H1 (cell line): ENCODE results near the gene MEF2C. TPM values are rescaled to one million over a fixed set of nuclear protein-coding genes. Genes with fewer than 3 reads are reported as not detected.

Experiments used
- CTCF ChIA-PET: fragments of 300-600 bp; sonication (Branson Sonifier 250); formaldehyde crosslinking; loops from one replicate; lab custom pipeline; 2021; ENCODE audit not compliant: partially characterized antibody; lab: Charles Lee
- POLR2A ChIA-PET: fragments of 300-600 bp; sonication (Branson Sonifier 250); formaldehyde crosslinking; loops from one replicate; lab custom pipeline; 2021; ENCODE audit warnings: inconsistent platforms; ENCODE audit not compliant: partially characterized antibody; lab: Charles Lee
- DNase-seq, 2 experiments: peaks; one replicate each; pipeline versions ENCODE4 v3.0.0 to v3.0.0-alpha.2; 2010 to 2022; ENCODE audit warnings: low spot score in 2 of 2, low read depth in 1 of 2, mixed read lengths in 1 of 2
- FAIRE-seq: peaks from 2 replicates; lab custom pipeline; 2011; peaks lifted over from hg19 to GRCh38; lab: Jason Lieb, UNC
- H2AFZ ChIP-seq: 2 replicates; pipeline ENCODE4 v1.8.1; 2012; ENCODE audit warnings: low read length, inconsistent platforms
- H2AK5ac ChIP-seq: 2 replicates; pipeline ENCODE4 v1.6.1; 2013; ENCODE audit warnings: low read depth, low read length
- H2BK120ac ChIP-seq: replicated peaks from 2 replicates; pipeline ENCODE3; 2013; ENCODE audit warnings: low read depth, low read length, inconsistent platforms
- H2BK12ac ChIP-seq: 2 replicates; pipeline ENCODE4 v1.6.1; 2013; ENCODE audit warnings: low read depth, low read length
- H2BK15ac ChIP-seq: 2 replicates; pipeline ENCODE4 v1.6.1; 2013; ENCODE audit warnings: low read length
- H2BK20ac ChIP-seq: 2 replicates; pipeline ENCODE4 v1.6.1; 2013; ENCODE audit warnings: low read length
- H2BK5ac ChIP-seq: 2 replicates; pipeline ENCODE4 v1.6.1; 2013; ENCODE audit warnings: low read depth, low read length
- H3K14ac ChIP-seq: 2 replicates; pipeline ENCODE4 v1.6.1; 2013; ENCODE audit warnings: inconsistent platforms; ENCODE audit not compliant: insufficient read length
- H3K18ac ChIP-seq: 2 replicates; pipeline ENCODE4 v1.6.1; 2013; ENCODE audit warnings: low read length; ENCODE audit errors: extremely low read depth
- H3K23ac ChIP-seq: 2 replicates; pipeline ENCODE4 v1.6.1; 2013; ENCODE audit warnings: inconsistent platforms; ENCODE audit not compliant: insufficient read length
- H3K23me2 ChIP-seq: 2 replicates; pipeline ENCODE4 v1.6.1; 2013; ENCODE audit warnings: low read depth, low read length
- H3K27ac ChIP-seq: 2 replicates; pipeline ENCODE4 v1.6.1; 2011; ENCODE audit warnings: low read depth, low read length, inconsistent platforms
- H3K27me3 ChIP-seq, 4 experiments: replicated peaks in 1 of 4; 1 replicate in 1 of 4; 2 replicates in 3 of 4; pipeline versions ENCODE4 v1.6.1 to v1.8.1; 2011 to 2013; ENCODE audit warnings: low read length in 3 of 4, mild to moderate bottlenecking in 3 of 4, inconsistent platforms in 2 of 4, mixed read lengths in 2 of 4, moderate library complexity in 1 of 4; ENCODE audit not compliant: control insufficient read depth in 3 of 4, insufficient read depth in 3 of 4; ENCODE audit errors: extremely low read depth in 1 of 4
- H3K36me3 ChIP-seq, 4 experiments: 2 replicates each; pipeline versions ENCODE4 v1.6.1 to v1.8.1; 2011 to 2013; ENCODE audit warnings: mild to moderate bottlenecking in 4 of 4, low read length in 3 of 4, moderate library complexity in 2 of 4, control low read depth in 1 of 4, inconsistent platforms in 1 of 4; ENCODE audit not compliant: insufficient read depth in 4 of 4, control insufficient read depth in 2 of 4
- H3K4ac ChIP-seq: replicated peaks from 2 replicates; pipeline ENCODE3; 2013; ENCODE audit warnings: low read length, low read depth, mixed read lengths, inconsistent platforms; ENCODE audit not compliant: insufficient read length
- H3K4me1 ChIP-seq, 4 experiments: replicated peaks in 1 of 4; 1 replicate in 1 of 4; 2 replicates in 3 of 4; pipeline versions ENCODE4 v1.6.1 to v1.8.1; 2011 to 2013; ENCODE audit warnings: low read length in 3 of 4, inconsistent platforms in 2 of 4, mixed read lengths in 1 of 4; ENCODE audit not compliant: insufficient read depth in 4 of 4, control insufficient read depth in 3 of 4
- H3K4me2 ChIP-seq, 2 experiments: 2 replicates each; pipeline versions ENCODE4 v1.6.1 to v1.8.1; 2011 to 2013; ENCODE audit warnings: low read depth in 2 of 2, low read length in 2 of 2, control low read depth in 1 of 2, inconsistent platforms in 1 of 2, mild to moderate bottlenecking in 1 of 2; ENCODE audit not compliant: insufficient read depth in 1 of 2
- H3K4me3 ChIP-seq, 4 experiments: fragments of 200-600, 300-600 bp in 1 of 4; sonication (generic), shearing (Covaris generic), sonication (Bioruptor Twin) in 1 of 4; 2 replicates each; pipeline versions ENCODE4 v1.5.1 to v1.8.1; 2011 to 2016; ENCODE audit warnings: low read length in 4 of 4, low read depth in 3 of 4, control low read depth in 2 of 4, inconsistent platforms in 2 of 4, mild to moderate bottlenecking in 2 of 4, mixed read lengths in 1 of 4, moderate library complexity in 1 of 4; ENCODE audit not compliant: insufficient read depth in 2 of 4; ENCODE audit errors: extremely low read depth in 1 of 4
- H3K56ac ChIP-seq: replicated peaks from 2 replicates; pipeline ENCODE3; 2013; ENCODE audit warnings: low read depth, mild to moderate bottlenecking, mixed read lengths, low read length, inconsistent platforms; ENCODE audit not compliant: insufficient read length
- H3K79me1 ChIP-seq: 2 replicates; pipeline ENCODE4 v1.6.1; 2013; ENCODE audit warnings: low read depth, low read length, control low read depth
- H3K79me2 ChIP-seq, 2 experiments: 2 replicates each; pipeline versions ENCODE4 v1.6.1 to v1.8.1; 2012 to 2013; ENCODE audit warnings: low read length in 2 of 2, mild to moderate bottlenecking in 2 of 2, inconsistent platforms in 1 of 2; ENCODE audit not compliant: insufficient read depth in 2 of 2, control insufficient read depth in 1 of 2
- H3K9ac ChIP-seq, 4 experiments: replicated peaks in 1 of 4; 1 replicate in 1 of 4; 2 replicates in 3 of 4; pipeline versions ENCODE4 v1.6.1 to v1.8.1; 2011 to 2013; ENCODE audit warnings: low read depth in 3 of 4, low read length in 3 of 4, control low read depth in 2 of 4, mild to moderate bottlenecking in 2 of 4, moderate library complexity in 2 of 4, inconsistent platforms in 1 of 4; ENCODE audit errors: extremely low read depth in 1 of 4
- H3K9me3 ChIP-seq, 2 experiments: 2 replicates each; pipeline versions ENCODE4 v1.6.1 to v1.8.1; 2012 to 2013; ENCODE audit warnings: mild to moderate bottlenecking in 2 of 2, moderate library complexity in 2 of 2, control low read depth in 1 of 2, inconsistent platforms in 1 of 2, low read depth in 1 of 2, low read length in 1 of 2, mixed read lengths in 1 of 2; ENCODE audit not compliant: insufficient read depth in 2 of 2
- H4K20me1 ChIP-seq, 2 experiments: replicated peaks in 1 of 2; 2 replicates each; pipeline versions ENCODE3 to v1.8.1; 2011 to 2013; ENCODE audit warnings: inconsistent platforms in 2 of 2, low read length in 2 of 2, mild to moderate bottlenecking in 1 of 2; ENCODE audit not compliant: insufficient read depth in 2 of 2, control insufficient read depth in 1 of 2
- H4K5ac ChIP-seq: 2 replicates; pipeline ENCODE4 v1.6.1; 2013; ENCODE audit warnings: low read length, low read depth, mixed read lengths, inconsistent platforms; ENCODE audit not compliant: insufficient read length
- H4K8ac ChIP-seq: 2 replicates; pipeline ENCODE4 v1.8.0; 2013; ENCODE audit warnings: mild to moderate bottlenecking, moderate library complexity, low read length, inconsistent platforms; ENCODE audit not compliant: insufficient read depth; ENCODE audit errors: extremely low read depth
- H4K91ac ChIP-seq: replicated peaks from 2 replicates; pipeline ENCODE3; 2013; ENCODE audit warnings: low read length, mixed read lengths, inconsistent platforms; ENCODE audit not compliant: insufficient read length
- CEBPB ChIP-seq: IDR thresholded peaks from 2 replicates; pipeline ENCODE4 v1.6.1; 2012; ENCODE audit warnings: low read depth, low read length
- E2F6 ChIP-seq: IDR thresholded peaks from 2 replicates; pipeline ENCODE4 v1.6.1; 2012; ENCODE audit warnings: inconsistent platforms
- FOSL1 ChIP-seq: IDR thresholded peaks from 2 replicates; pipeline ENCODE4 v1.6.1; 2011; ENCODE audit warnings: mild to moderate bottlenecking, low read depth, low read length, moderate library complexity; ENCODE audit not compliant: insufficient read depth
- TCF12 ChIP-seq: IDR thresholded peaks from 2 replicates; pipeline ENCODE4 v1.6.1; 2011; ENCODE audit warnings: low read depth, mild to moderate bottlenecking, low read length
- WGBS, 2 experiments: shearing (Covaris generic) in 1 of 2; methylation state at CpG; one replicate each; pipeline versions ENCODE4 v1.1.6 to v1.1.7; 2013 to 2015; ENCODE audit warnings: low lambda C conversion rate in 2 of 2, mixed read lengths in 2 of 2, inconsistent platforms in 1 of 2, low coverage in 1 of 2, missing lambda C conversion rate in 1 of 2; ENCODE audit not compliant: insufficient replicate concordance in 2 of 2, insufficient coverage in 1 of 2, insufficient read length in 1 of 2; ENCODE audit errors: extremely low coverage in 1 of 2, missing lambda C conversion rate in 1 of 2; 5-methylcytosine and 5-hydroxymethylcytosine counted together
- polyA plus RNA-seq, 7 experiments: library from polyadenylated mRNA; depleted of rRNA in 3 of 7; stranded (reverse) in 5 of 7; unstranded in 2 of 7; fragments of >200 nt in 5 of 7; fragments of 200-250 nt in 2 of 7; gene quantifications; 1 replicate in 5 of 7; 2 replicates in 1 of 7; 4 replicates in 1 of 7; pipeline versions ENCODE4 v1.2.1 to v1.2.3, GENCODE V29; 2011 to 2013; ENCODE audit warnings: missing spikeins in 2 of 7, mixed read lengths in 2 of 7
- total RNA-seq: library from RNA; stranded (reverse); fragmentation: NEBNext Ultra II Directional; extraction: Animal tissue kit (Norgen Biotek cat#: 25700); gene quantifications from 2 replicates; pipeline ENCODE4 v1.2.1, GENCODE V29; 2021

MEF2C gene
- total and polyA plus RNA-seq, 2 of the 8 experiments (the other 6 are each of a cell fraction or from before 2014, with no cell fraction given): 0.59 to 0.99 TPM

- Histone ChIP-seq H3K18ac (no peak overlapping the region), H3K9me3 (no peaks in the 10 kb centered on the region), H3K23me2 (no peaks in the 10 kb centered on the region), H3K9ac (no peak overlapping the region), H3K27ac (no peak overlapping the region), H4K20me1 (no peaks in the 10 kb centered on the region), H2BK5ac (no peak overlapping the region), H3K27me3 (no peaks in the 10 kb centered on the region), H3K56ac (no peak overlapping the region), H4K8ac (no peak overlapping the region), H4K5ac (no peak overlapping the region), H3K23ac (no peak overlapping the region), H3K14ac (no peak overlapping the region), H2BK120ac (no peak overlapping the region), H3K4me1 (no peaks in the 10 kb centered on the region), H2BK12ac (no peak overlapping the region), H3K36me3 (no peaks in the 10 kb centered on the region), H3K4me3 (no peak overlapping the region), H3K79me1 (no peaks in the 10 kb centered on the region), H4K91ac (no peak overlapping the region), H2BK15ac (no peak overlapping the region), H2AFZ (no peak overlapping the region), H3K4me2 (no peak overlapping the region), H3K79me2 (no peaks in the 10 kb centered on the region), H3K4ac (no peak overlapping the region), H2AK5ac (no peak overlapping the region), H2BK20ac (no peak overlapping the region)
- no peak for DNase-seq
- ChIA-PET CTCF (interaction anchor here (1.8 to 5.5 kb wide), 2 partner anchors 10 to 13 kb away, joined by 4 to 30 read pairs; no protein-coding TSS in a partner anchor), POLR2A (no interaction called here)
- no peak for FAIRE-seq
- 90% methylated on average over 3 of the region's 3 CpGs; no CpG with 5 or more reads in 1 of the 2 experiments for WGBS, 2 experiments
- TF ChIP-seq CEBPB: no peak
- TF ChIP-seq E2F6: no peak
- no peak for TF ChIP-seq TCF12
- no peak for TF ChIP-seq FOSL1
- TF ChIP-seq, all 59 proteins: peak for 0
These were observed 167.5 kb downstream of the MEF2C start for GRCh38 chr5:88715503-88715902.
